Measurements from ENCODE around the gene RAB31. TPM values are rescaled to one million over a fixed set of nuclear protein-coding genes. Genes with fewer than 3 reads are reported as not detected.

Gene RAB31
- total RNA-seq, 1 experiment from 2014 or later: 32.9 TPM

GRCh38 chr18:9818423-9818734 is 110.3 kb downstream of the RAB31 start:
- Mint-ChIP-seq H3K36me3 (peaks cover 14% of the 10 kb centered on the region), H3K27ac (no peak overlapping the region), H3K4me1 (peaks cover 6% of the 10 kb centered on the region), H3K27me3 (ENCODE audit: low read depth) (no peaks in the 10 kb centered on the region), H3K4me3 (no peak overlapping the region), H3K9me3 (peaks cover 15% of the 10 kb centered on the region)
- ChIA-PET CTCF (no interaction called here), POLR2A (no interaction called here)
- DNase-seq (ENCODE audit: low spot score) (no peak), ATAC-seq (no peak)
- no peak for TF ChIP-seq MLX (CRISPR knock-in tag; IDR thresholded peaks at IDR 0.05)

- H3K4me3 Mint-ChIP-seq: no peak overlapping the region
- no peak for ATAC-seq
- ChIA-PET POLR2A (no interaction called here), CTCF (no interaction called here)
- H3K4me1 Mint-ChIP-seq: peaks cover 6% of the 10 kb centered on the region
- TF ChIP-seq HMGXB4 (CRISPR knock-in tag; IDR thresholded peaks at IDR 0.05) (no peak), ZNF512 (CRISPR knock-in tag; IDR thresholded peaks at IDR 0.05; ENCODE audit: borderline replicate concordance) (no peak), TCF7 (CRISPR knock-in tag; IDR thresholded peaks at IDR 0.05; ENCODE audit: low read depth) (no peak), MLX (CRISPR knock-in tag; IDR thresholded peaks at IDR 0.05) (no peak), ZBTB21 (CRISPR knock-in tag; IDR thresholded peaks at IDR 0.05; ENCODE audit: borderline replicate concordance) (no peak), ZNF232 (CRISPR knock-in tag; IDR thresholded peaks at IDR 0.05) (no peak), ATF6 (CRISPR knock-in tag; IDR thresholded peaks at IDR 0.05) (no peak), NR2C2 (CRISPR knock-in tag; IDR thresholded peaks at IDR 0.05) (no peak)
- no peak for DNase-seq (ENCODE audit: low spot score)
- peaks cover 15% of the 10 kb centered on the region for H3K9me3 Mint-ChIP-seq
- no peaks in the 10 kb centered on the region for H3K27me3 Mint-ChIP-seq (ENCODE audit: low read depth)
- no peak overlapping the region for H3K27ac Mint-ChIP-seq
- peaks cover 14% of the 10 kb centered on the region for H3K36me3 Mint-ChIP-seq
Measured at GRCh38 chr18:9820127-9820526, 112.0 kb downstream of the RAB31 start.

- Mint-ChIP-seq H3K9me3 (peaks cover 15% of the 10 kb centered on the region), H3K27me3 (ENCODE audit: low read depth) (no peaks in the 10 kb centered on the region), H3K4me3 (no peak overlapping the region), H3K4me1 (peaks cover 6% of the 10 kb centered on the region), H3K27ac (no peak overlapping the region), H3K36me3 (peaks cover 14% of the 10 kb centered on the region)
- ATAC-seq (no peak), DNase-seq (ENCODE audit: low spot score) (no peak)
- ChIA-PET POLR2A (no interaction called here), CTCF (no interaction called here)
- TF ChIP-seq ARID4B (CRISPR knock-in tag; IDR thresholded peaks at IDR 0.05; ENCODE audit: borderline replicate concordance) (no peak), ZBTB43 (CRISPR knock-in tag; IDR thresholded peaks at IDR 0.05) (no peak), ZNF121 (CRISPR knock-in tag; IDR thresholded peaks at IDR 0.05) (no peak), SMAD3 (CRISPR knock-in tag; IDR thresholded peaks at IDR 0.05; ENCODE audit: borderline replicate concordance) (no peak), ATF2 (CRISPR knock-in tag; IDR thresholded peaks at IDR 0.05; ENCODE audit: borderline replicate concordance, low read depth) (no peak), USF2 (CRISPR knock-in tag; IDR thresholded peaks at IDR 0.05) (no peak), ZNF423 (CRISPR knock-in tag; IDR thresholded peaks at IDR 0.05) (no peak), ATF3 (CRISPR knock-in tag; conservative IDR thresholded peaks at IDR 0.05) (no peak)
Measured at GRCh38 chr18:9820719-9821118, 112.6 kb downstream of the RAB31 start.

Measured in WTC11 (cell line).